ENCODE measurements around the gene HSPG2. TPM values are rescaled to one million over a fixed set of nuclear protein-coding genes. Genes with fewer than 3 reads are reported as not detected.

The HSPG2 gene
- total RNA-seq, 1 donor from 2014 or later, result 91.0 TPM

GRCh38 chr1:21879928-21880618 is 57.0 kb downstream of the HSPG2 start:
- peak; percentile 5 for ATAC-seq

GRCh38 chr1:21878840-21879478 is 58.2 kb downstream of the HSPG2 start:
- no peak for ATAC-seq

GRCh38 chr1:21878009-21878773 is 58.9 kb downstream of the HSPG2 start:
- ATAC-seq, result no peak

DNA sequence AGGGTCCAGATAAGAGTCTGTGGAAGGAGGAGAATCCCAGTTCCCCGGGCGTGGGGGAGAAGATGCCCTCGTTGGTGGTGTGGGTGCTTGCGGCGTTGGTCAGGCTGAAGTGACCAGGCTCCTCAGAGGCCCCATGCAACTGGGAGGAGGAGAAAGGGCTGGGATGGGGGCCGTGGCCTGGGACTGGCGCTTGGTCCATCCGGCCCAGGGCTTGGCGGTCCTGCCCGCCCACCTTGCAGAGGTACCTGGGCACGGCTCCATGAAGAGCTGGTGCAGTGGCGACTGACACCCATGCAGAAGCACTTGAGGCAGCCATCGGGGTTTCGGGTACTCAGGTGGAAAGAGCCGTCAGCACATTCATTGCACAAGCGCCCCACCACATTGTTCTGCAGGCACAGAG is 60.8 kb downstream of the HSPG2 start:
- ATAC-seq, result no peak

DNA sequence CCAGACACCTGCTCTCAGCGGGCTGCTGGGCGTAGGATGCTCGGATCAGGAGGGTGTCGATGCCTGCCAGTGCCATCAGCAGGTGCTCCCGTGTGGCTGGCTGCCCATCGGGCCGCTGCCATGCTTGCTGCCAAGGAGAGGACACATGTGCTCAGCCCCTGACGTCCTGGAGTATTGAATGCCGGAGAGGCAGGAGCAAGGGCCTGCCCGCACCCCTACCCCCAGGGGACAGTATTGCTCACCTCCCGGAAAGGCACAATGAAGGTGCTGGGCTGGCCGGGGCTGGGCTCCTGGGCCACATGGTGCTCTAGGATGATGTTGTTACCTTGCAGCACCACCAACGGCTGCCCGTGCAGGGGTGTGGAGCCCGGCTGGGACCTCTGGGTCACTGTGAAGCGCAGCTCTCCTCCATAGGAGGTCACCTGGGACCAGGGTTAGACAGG is 61.5 kb downstream of the HSPG2 start:
- ATAC-seq, result no peak

- ATAC-seq, result no peak
Measured at GRCh38 chr1:21874778-21875547, 62.1 kb downstream of the HSPG2 start.

- ATAC-seq, result no peak
Measured at GRCh38 chr1:21874328-21874727, 62.8 kb downstream of the HSPG2 start.

GRCh38 chr1:21873761-21874160 is 63.3 kb downstream of the HSPG2 start:
- ATAC-seq, result no peak

- no peak for ATAC-seq
Measured at GRCh38 chr1:21873174-21873573, 63.9 kb downstream of the HSPG2 start.

GRCh38 chr1:21872445-21873079 is 64.5 kb downstream of the HSPG2 start:
- peak; percentile 6 for ATAC-seq

GRCh38 chr1:21871943-21872342 is 65.2 kb downstream of the HSPG2 start:
- peak; percentile 24 for ATAC-seq

- no peak for ATAC-seq
Measured at GRCh38 chr1:21870611-21871010, 66.5 kb downstream of the HSPG2 start.

DNA sequence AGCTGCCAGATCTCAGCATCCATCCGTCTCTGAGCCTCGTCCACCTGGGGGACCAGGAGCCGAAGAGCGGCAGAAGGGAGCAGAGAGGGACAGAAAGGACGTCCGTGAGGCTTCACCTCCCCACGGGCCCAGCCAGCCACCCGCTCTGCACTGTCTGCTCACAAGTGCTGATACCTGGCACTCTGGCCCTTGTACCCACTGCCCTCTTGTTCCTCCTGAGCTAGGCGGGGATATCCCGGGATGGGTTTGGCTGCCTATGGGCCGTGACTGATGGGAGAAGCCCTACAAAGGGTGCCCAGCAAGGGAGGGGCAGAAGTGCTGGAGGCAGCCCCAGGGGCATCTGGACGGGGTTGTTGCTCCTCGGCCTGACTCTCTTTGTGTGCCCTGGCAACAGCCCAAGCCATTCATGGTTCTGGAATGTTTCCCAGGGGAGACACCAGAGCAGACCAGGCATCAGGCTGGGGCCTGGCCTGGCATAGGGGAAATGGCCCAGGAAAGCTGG is 67.4 kb downstream of the HSPG2 start:
- ATAC-seq, result peak; percentile 66

DNA sequence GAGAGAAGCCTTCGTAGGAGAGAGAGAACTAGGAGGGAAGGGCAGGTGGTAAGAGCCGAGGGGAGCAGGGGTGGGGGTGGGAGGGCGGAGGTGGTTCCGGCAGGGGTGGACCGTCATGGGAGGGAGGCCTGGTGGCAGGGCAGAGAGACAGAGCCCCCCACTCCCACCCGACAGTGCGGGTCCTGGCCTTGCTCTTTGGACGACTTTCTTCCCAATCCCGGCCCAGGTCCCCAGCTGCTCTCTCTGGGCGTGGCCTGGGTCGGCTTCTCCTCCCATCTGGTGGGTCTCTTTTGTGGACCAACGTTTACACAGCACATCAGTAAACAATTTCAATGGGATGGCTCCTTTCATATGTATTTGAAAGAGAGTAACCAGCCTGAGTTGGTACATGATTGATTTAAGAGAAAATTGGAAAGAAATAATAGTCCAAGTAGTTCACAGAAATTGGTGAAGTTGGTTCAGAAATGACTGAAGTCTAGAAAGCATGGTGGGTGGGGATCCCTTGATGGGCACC is 68.1 kb downstream of the HSPG2 start:
- ATAC-seq, result no peak

DNA sequence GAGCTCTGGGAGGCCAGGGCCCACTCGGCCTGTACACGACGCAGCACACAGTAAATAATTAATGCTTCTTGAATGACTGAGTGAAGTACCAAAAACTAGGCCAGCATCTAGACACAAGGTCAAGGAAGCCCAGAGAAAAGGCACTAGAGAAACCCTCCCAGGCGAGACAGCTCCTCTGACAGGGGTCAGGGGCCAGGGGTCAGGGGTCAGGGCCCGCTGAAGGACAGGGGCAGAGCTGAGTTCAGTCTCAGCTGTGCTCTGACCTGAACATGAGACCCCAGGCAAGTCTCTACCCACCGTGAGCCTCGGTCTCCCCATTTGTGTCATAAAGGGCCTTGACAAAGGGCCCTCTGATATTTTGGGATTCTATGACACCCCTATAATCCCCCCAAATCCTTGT is 68.6 kb downstream of the HSPG2 start:
- ATAC-seq, result no peak

GRCh38 chr1:21867451-21867996 is 69.6 kb downstream of the HSPG2 start:
- no peak for ATAC-seq

- ATAC-seq, result no peak
Measured at GRCh38 chr1:21866707-21867043, 70.4 kb downstream of the HSPG2 start.

DNA sequence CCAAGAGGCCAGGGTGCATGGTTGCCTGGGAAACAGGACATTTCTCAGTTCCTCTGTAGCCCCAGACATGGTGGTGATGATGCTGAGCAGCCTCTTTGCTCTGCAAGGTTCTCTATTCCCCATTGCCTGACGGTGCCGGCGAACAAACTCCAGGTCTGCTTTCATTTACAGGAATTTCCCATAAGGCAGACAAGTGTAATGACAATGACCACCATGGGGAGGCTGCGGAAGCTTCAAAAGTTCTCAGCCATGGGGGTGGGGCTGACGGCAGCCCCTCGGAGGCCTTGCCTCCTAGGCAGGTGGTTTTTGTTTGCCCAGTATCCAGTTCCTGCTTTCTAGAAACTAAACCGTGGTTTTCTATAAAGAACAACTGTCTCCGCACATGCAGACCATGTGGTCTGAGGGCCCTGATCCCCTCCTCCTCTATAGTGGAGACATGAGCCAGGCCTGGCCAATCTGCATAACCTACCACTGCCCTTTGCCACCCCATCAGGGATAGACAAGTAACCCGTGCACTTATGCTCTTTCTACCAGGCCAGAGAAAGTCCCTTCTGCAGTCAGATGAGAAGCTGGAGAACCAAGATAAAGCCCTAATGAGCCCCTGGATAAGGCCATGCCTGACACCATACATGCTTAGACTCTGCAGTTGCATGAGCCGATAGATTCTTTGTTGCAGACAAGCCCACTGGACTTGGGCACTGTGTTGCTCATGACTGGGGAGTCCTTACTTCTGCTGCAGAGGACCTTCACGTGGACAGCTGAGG is 71.0 kb downstream of the HSPG2 start:
- no peak for ATAC-seq

- ATAC-seq, result no peak
Measured at GRCh38 chr1:21865609-21865942, 71.5 kb downstream of the HSPG2 start.

GRCh38 chr1:21864730-21865129 is 72.4 kb downstream of the HSPG2 start:
- ATAC-seq, result no peak

DNA sequence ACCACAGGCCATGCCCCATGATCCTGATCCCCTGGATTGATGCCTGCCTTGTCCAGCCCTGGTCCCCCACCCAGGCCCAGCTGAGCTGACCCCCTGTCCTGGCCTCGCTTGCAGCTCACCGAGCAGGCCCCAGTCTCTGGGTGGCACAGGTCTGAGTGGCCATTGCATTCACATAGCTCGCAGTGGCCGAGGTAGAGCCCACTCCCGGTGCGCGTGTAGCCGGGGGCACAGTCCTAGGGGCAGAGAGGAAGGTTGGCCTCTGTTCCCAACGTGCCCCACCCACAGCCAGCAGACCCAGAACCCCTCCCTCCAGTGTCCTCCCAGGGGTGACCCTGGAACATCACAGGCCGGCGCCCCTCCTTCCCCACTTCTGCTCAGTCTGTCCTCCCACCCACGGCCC is 73.1 kb downstream of the HSPG2 start:
- no peak for ATAC-seq
